Loucy (cell line): ENCODE results near the gene NSD2.
"Not testable (repeated sequence)": the region's sequence is repeated elsewhere in the genome, so short reads cannot be mapped to it uniquely, and the experiment has no call there.

ENCODE experiments used
- H2AFZ ChIP-seq: fragments of 200-600 bp; sonication (generic); 2 replicates; pipeline ENCODE4 v1.6.0; 2016; ENCODE audit warnings: antibody characterized with exemption, mild to moderate bottlenecking, low read length, moderate library complexity
- H3F3A ChIP-seq: fragments of 200-600 bp; 2 replicates; pipeline ENCODE4 v1.6.0; 2016; ENCODE audit warnings: antibody characterized with exemption, low read depth, mild to moderate bottlenecking
- H3K27me3 ChIP-seq: fragments of 200-600 bp; sonication (generic); 2 replicates; pipeline ENCODE4 v1.6.1; 2014; ENCODE audit warnings: low read length, mild to moderate bottlenecking; ENCODE audit not compliant: insufficient read depth, poor library complexity, severe bottlenecking
- H3K36me3 ChIP-seq: fragments of 200-600 bp; sonication (generic); 2 replicates; pipeline ENCODE4 v1.6.1; 2016; ENCODE audit warnings: low read length; ENCODE audit not compliant: insufficient read depth
- H3K4me1 ChIP-seq: fragments of 200-600 bp; sonication (generic); 2 replicates; pipeline ENCODE4 v1.5.1; 2014; ENCODE audit warnings: low read length, mild to moderate bottlenecking; ENCODE audit not compliant: insufficient read depth, poor library complexity, severe bottlenecking
- H3K4me2 ChIP-seq: fragments of 200-600 bp; sonication (generic); 2 replicates; pipeline ENCODE4 v1.6.0; 2014; ENCODE audit warnings: antibody characterized with exemption, low read length, low read depth, mild to moderate bottlenecking; ENCODE audit not compliant: poor library complexity, severe bottlenecking
- H3K4me3 ChIP-seq: fragments of 200-600 bp; sonication (generic); 2 replicates; pipeline ENCODE4 v1.5.1; 2014; ENCODE audit warnings: low read length, mild to moderate bottlenecking, mixed read lengths; ENCODE audit not compliant: poor library complexity, severe bottlenecking
- H3K79me2 ChIP-seq: fragments of 200-600 bp; sonication (generic); 2 replicates; pipeline ENCODE4 v1.6.1; 2014; ENCODE audit warnings: low read length; ENCODE audit not compliant: insufficient read depth
- H3K9ac ChIP-seq: fragments of 200-600 bp; sonication (generic); 2 replicates; pipeline ENCODE4 v1.6.0; 2014; ENCODE audit warnings: mild to moderate bottlenecking, low read depth, low read length, moderate library complexity; ENCODE audit not compliant: poor library complexity, severe bottlenecking
- H3K9me2 ChIP-seq: fragments of 200-600 bp; sonication (generic); replicated peaks from 2 replicates; pipeline ENCODE4 v1.6.1; 2016; ENCODE audit warnings: low read depth, low read length, mixed read lengths
- H3K9me3 ChIP-seq: fragments of 200-600 bp; sonication (generic); 2 replicates; pipeline ENCODE4 v1.6.1; 2014; ENCODE audit warnings: mild to moderate bottlenecking, antibody characterized with exemption, low read length, low read depth; ENCODE audit not compliant: insufficient read depth
- H4K20me1 ChIP-seq: fragments of 200-600 bp; sonication (generic); 2 replicates; pipeline ENCODE4 v1.6.0; 2014; ENCODE audit warnings: antibody characterized with exemption, low read length, mild to moderate bottlenecking; ENCODE audit not compliant: insufficient read depth, poor library complexity, severe bottlenecking
- CTCF ChIP-seq: fragments of 200-600 bp; sonication (generic); conservative IDR thresholded peaks from 2 replicates; pipeline ENCODE4 v1.5.1; 2014; ENCODE audit warnings: mild to moderate bottlenecking, antibody characterized with exemption, low read length
- EZH2phosphoT487 ChIP-seq: fragments of 200-600 bp; IDR thresholded peaks from 2 replicates; pipeline ENCODE4 v1.6.1; 2018; ENCODE audit warnings: antibody characterized with exemption, mild to moderate bottlenecking, moderate library complexity, borderline replicate concordance

NSD2 gene

DNA sequence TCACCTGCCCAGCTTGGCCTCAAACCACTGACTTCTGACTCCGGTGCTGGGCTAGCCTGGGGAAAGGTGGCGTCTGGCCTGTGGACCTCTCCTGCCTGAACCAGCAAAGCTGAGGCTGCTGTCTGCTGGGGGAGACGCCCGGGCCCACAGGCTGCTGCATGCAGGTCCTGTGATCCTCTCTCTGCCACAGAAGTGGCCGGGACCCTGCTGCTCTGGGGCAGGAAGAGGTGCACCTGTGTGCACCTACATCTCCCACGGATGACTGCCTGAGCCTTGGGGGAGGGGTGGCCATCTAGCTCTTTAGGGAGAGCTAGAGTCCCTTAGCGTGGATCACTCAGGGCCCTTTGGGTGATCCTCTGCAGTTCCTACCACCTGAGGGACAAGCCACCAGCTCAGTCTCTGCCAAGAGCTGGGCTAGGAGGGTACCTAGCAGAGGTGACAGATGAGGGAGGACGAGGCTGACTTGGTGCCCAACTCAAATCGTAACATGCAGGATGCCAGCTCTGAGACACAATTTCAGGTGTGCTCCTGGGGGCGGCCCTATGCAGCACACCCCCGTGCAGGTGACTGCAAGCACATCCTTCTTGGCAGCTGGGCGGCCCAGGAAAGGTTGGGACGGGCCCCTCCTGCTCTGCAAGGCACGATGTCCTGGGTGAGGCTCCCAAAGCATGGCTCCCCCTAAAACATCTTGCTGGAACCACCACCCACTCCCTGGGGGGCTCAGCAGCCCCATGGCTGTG, 37.7 kb upstream of the NSD2 start:
- no peaks in the 10 kb centered on the region for H3K9me3 ChIP-seq
- no peaks in the 10 kb centered on the region for H3K9me2 ChIP-seq
- no peak overlapping the region for H3K9ac ChIP-seq
- H2AFZ ChIP-seq, result no peak overlapping the region
- H3K27me3 ChIP-seq, result no peaks in the 10 kb centered on the region
- H3F3A ChIP-seq, result no peaks in the 10 kb centered on the region
- no peak overlapping the region for H3K4me2 ChIP-seq
- no peaks in the 10 kb centered on the region for H3K79me2 ChIP-seq
- no peaks in the 10 kb centered on the region for H3K4me1 ChIP-seq
- no peak for TF ChIP-seq EZH2phosphoT487
- TF ChIP-seq CTCF, result no peak
- H3K36me3 ChIP-seq, result peaks cover 58% of the 10 kb centered on the region; the same call in 1 of the 2 replicates
- no peak overlapping the region for H3K4me3 ChIP-seq
- H4K20me1 ChIP-seq, result no peaks in the 10 kb centered on the region

DNA sequence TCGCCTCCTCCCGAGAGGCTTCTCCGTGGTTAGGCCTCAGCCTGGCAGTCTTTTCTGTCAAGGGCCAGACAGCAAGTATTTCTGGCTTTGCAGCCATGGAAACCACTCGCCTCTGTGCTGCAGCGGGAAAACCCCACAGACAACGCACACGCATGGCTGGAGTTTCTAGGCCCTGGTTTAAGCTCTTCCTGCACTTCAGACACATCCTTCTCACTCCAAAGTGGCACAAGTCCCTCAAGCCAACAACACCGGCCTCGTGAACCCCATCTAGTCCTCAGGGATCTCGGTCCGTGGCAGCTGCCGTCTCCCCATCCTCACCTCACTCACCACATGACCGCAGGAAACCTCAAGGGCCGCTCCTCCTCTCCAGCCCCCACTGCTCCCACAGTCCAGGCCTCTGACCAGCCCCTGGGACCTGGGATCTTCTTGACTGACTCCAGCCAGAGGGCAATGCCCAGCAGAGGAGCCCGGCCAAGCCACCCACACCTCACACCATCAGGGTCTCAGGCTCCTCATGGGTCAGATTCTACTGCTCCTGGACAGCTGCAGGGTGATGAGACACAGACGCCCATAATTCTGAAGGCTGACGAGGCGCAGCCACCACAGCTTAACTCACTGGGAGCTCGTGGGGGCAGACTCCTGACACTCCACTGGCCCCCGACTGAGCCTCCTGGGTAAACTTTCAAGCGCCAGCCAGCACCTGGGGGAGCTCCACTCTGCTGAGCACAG, 37.0 kb upstream of the NSD2 start:
- no peaks in the 10 kb centered on the region for H3K27me3 ChIP-seq
- peaks cover 65% of the 10 kb centered on the region; the same call in 1 of the 2 replicates for H3K36me3 ChIP-seq
- no peaks in the 10 kb centered on the region for H3K9me2 ChIP-seq
- no peak overlapping the region for H3K4me3 ChIP-seq
- no peaks in the 10 kb centered on the region for H3K79me2 ChIP-seq
- H3F3A ChIP-seq, result no peaks in the 10 kb centered on the region
- no peak overlapping the region for H3K9ac ChIP-seq
- TF ChIP-seq CTCF (no peak), EZH2phosphoT487 (no peak)
- H3K4me2 ChIP-seq, result no peak overlapping the region
- H3K9me3 ChIP-seq, result no peaks in the 10 kb centered on the region
- no peaks in the 10 kb centered on the region for H3K4me1 ChIP-seq
- H2AFZ ChIP-seq, result no peak overlapping the region
- H4K20me1 ChIP-seq, result no peaks in the 10 kb centered on the region

GRCh38 chr4:1835836-1836235, 35.4 kb upstream of the NSD2 start:
- not testable (repeated sequence) for H3K4me3 ChIP-seq, H4K20me1 ChIP-seq, H3F3A ChIP-seq, H2AFZ ChIP-seq, H3K9ac ChIP-seq, H3K9me2 ChIP-seq, H3K4me2 ChIP-seq, H3K9me3 ChIP-seq, H3K27me3 ChIP-seq, H3K79me2 ChIP-seq, H3K4me1 ChIP-seq
- peaks cover 76% of the 10 kb centered on the region; the same call in 1 of the 2 replicates for H3K36me3 ChIP-seq
